GM21529 (cell line): ENCODE results near the gene DRAM1.
"Not testable (repeated sequence)": the region's sequence is repeated elsewhere in the genome, so short reads cannot be mapped to it uniquely, and the experiment has no call there.

Experiments used
- ATAC-seq: cut with Tn5 transposase; IDR thresholded peaks from one replicate; pipeline ENCODE4 v1.9.1; 2021; ENCODE audit not compliant: unreplicated experiment

Gene DRAM1

GRCh38 chr12:101858361-101858760, 19.0 kb upstream of the DRAM1 start:
- no peak for ATAC-seq

- ATAC-seq: peak; percentile 57
These were observed 17.4 kb upstream of the DRAM1 start for GRCh38 chr12:101859664-101860607.

GRCh38 chr12:101861688-101862087, 15.7 kb upstream of the DRAM1 start:
- ATAC-seq: not testable (repeated sequence)

- ATAC-seq: no peak
These were observed 15.1 kb upstream of the DRAM1 start for GRCh38 chr12:101862245-101862644.

- ATAC-seq: no peak
These were observed 13.4 kb upstream of the DRAM1 start for GRCh38 chr12:101863981-101864380.

- no peak for ATAC-seq
These were observed 10.6 kb upstream of the DRAM1 start for GRCh38 chr12:101866615-101867373.

GRCh38 chr12:101867619-101868018, 9.8 kb upstream of the DRAM1 start:
- not testable (repeated sequence) for ATAC-seq

- ATAC-seq: no peak
These were observed 6.5 kb upstream of the DRAM1 start for GRCh38 chr12:101870925-101871324.

- no peak for ATAC-seq
These were observed 2.2 kb upstream of the DRAM1 start for GRCh38 chr12:101875162-101875561.

- ATAC-seq: no peak
These were observed 989 bp upstream of the DRAM1 start for GRCh38 chr12:101876322-101876860.

GRCh38 chr12:101877806-101878242, 444 bp downstream of the DRAM1 start:
- ATAC-seq: peak; percentile 17

- peak; percentile 9 for ATAC-seq
These were observed 952 bp downstream of the DRAM1 start for GRCh38 chr12:101878243-101878821.

- ATAC-seq: no peak
These were observed 3.4 kb downstream of the DRAM1 start for GRCh38 chr12:101880769-101881168.

- ATAC-seq: no peak
These were observed 3.8 kb downstream of the DRAM1 start for GRCh38 chr12:101881228-101881627.

GRCh38 chr12:101884174-101884573, 6.8 kb downstream of the DRAM1 start:
- ATAC-seq: no peak

- not testable (repeated sequence) for ATAC-seq
These were observed 7.5 kb downstream of the DRAM1 start for GRCh38 chr12:101884781-101885340.

GRCh38 chr12:101885912-101886561, 8.7 kb downstream of the DRAM1 start:
- peak; percentile 55 for ATAC-seq

- no peak for ATAC-seq
These were observed 11.9 kb downstream of the DRAM1 start for GRCh38 chr12:101889211-101889752.

- peak; percentile 89 for ATAC-seq
These were observed 14.1 kb downstream of the DRAM1 start for GRCh38 chr12:101891462-101891971.

- ATAC-seq: no peak
These were observed 15.4 kb downstream of the DRAM1 start for GRCh38 chr12:101892794-101893193.
